ENCODE measurements around the gene CALN1.

DNA sequence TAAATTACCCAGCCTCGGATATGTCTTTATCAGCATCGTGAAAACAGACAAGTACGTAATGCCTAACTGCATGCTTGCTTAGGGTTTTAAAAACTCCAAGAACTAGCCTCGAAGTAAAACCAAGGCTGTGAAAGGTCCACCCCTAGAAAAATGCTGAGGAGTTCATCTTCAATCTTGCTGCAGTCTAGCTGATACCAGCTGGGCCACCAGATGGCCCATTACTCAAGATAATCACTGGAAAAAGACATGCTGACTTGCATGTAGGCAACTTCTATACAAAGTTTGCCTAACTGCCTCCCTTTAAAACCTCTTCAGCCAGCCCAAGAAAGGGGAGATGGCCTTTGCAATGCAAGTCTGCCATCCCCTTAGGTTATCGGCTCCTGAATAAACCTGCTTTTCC is 666.1 kb downstream of the CALN1 start:
- TF ChIP-seq, protein P1, sequence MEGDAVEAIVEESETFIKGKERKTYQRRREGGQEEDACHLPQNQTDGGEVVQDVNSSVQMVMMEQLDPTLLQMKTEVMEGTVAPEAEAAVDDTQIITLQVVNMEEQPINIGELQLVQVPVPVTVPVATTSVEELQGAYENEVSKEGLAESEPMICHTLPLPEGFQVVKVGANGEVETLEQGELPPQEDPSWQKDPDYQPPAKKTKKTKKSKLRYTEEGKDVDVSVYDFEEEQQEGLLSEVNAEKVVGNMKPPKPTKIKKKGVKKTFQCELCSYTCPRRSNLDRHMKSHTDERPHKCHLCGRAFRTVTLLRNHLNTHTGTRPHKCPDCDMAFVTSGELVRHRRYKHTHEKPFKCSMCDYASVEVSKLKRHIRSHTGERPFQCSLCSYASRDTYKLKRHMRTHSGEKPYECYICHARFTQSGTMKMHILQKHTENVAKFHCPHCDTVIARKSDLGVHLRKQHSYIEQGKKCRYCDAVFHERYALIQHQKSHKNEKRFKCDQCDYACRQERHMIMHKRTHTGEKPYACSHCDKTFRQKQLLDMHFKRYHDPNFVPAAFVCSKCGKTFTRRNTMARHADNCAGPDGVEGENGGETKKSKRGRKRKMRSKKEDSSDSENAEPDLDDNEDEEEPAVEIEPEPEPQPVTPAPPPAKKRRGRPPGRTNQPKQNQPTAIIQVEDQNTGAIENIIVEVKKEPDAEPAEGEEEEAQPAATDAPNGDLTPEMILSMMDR (IDR thresholded peaks at IDR 0.05) = no peak
- no peak for TF ChIP-seq POLR2AphosphoS5 (IDR thresholded peaks at IDR 0.05)

All from gastroesophageal sphincter (tissue), 3 donors.